NCI-H1048 (cell line): ENCODE measurements around the gene SHMT1.
"Not testable (repeated sequence)": the region's sequence is repeated elsewhere in the genome, so short reads cannot be mapped to it uniquely, and the experiment has no call there.

Experiments
- DNase-seq: peaks from one replicate; lab custom pipeline; 2025; lab: John Stamatoyannopoulos, UW

SHMT1 gene

GRCh38 chr17:18378205-18378505 is 14.8 kb upstream of the SHMT1 start:
- DNase-seq: no peak

DNA sequence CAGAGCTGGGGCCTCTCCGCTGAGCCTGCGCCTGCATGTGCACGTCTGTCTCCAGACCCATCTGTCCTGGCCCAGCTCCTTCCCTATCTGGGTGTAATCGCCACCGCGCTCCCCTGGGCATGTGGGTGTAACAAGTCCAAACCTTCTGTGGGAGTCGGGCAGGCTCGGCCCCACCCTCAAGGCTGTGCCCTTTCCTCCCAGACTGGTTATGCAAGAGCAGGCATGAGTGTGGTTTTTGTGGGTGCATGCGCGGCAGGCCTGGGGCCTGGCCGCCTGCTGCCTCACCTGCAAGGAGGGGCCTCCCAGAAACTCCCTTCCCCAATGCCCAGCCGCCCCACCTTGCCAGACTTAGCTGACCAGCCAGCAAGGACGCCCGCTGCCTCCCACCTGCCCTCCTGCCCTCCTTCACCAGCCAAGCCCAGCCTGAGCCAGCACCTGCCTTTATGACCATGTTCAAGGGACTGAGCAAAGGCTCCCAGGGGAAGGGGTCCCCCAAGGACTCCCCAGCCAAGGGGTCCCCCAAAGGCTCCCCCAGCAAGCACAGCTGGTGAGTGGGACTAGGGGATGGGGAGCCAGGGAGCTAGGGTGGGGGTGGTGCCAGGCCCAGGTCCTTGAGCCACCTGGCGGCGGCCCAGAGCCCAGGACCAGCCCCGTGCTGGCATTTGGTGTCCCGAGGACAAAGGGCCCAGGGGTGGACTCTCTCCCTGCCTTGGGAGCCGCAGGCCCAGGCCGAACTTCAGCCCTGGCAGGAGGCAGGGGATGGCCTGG is 14.3 kb upstream of the SHMT1 start, which contains the start of gene EVPLL:
Gene EVPLL (plus strand): TSS at position 342 of the 768 bp plus-strand sequence. CDS start 3,160 bp downstream, outside the sequence.
- DNase-seq: no peak

- no peak for DNase-seq
These were observed 10.9 kb upstream of the SHMT1 start for GRCh38 chr17:18374216-18374615.

DNA sequence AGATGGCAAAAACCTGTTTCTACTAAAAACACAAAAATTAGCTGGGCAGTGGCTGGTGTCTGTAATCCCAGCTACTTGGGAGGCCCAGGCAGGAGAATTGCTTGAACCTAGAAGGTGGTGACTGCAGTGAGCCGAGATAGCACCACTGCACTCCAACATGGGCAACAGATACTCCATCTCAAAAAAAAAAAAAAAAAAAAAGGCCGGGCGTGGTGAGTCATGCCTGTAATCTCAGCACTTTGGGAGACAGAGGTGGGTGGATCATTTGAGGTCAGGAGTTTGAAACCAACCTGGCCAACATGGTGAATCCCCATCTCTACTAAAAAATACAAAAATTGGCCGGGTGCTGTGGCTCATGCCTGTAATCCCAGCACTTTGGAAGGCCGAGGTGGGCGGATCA is 9.8 kb upstream of the SHMT1 start:
- not testable (repeated sequence) for DNase-seq

DNA sequence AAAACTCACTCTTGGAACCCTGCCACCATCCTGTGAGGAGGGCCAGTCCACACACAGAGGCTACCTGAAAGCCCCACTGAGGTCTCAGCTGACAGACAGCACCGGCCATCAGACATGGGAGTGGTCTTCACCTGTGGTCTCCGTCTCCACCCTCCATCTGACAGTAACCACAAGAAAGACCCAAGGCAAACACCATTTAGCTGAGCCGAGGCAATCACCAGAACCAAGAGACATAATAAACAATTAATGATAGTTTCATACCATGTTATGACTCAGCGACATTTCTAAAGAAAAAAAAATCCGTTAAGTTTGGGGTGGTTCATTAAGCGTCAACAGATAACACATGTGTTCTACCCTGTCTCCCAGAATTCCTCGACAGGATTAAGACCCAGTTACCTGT is 8.1 kb upstream of the SHMT1 start:
- no peak for DNase-seq

GRCh38 chr17:18370761-18371160 is 7.4 kb upstream of the SHMT1 start:
- no peak for DNase-seq

- no peak for DNase-seq
These were observed 5.6 kb upstream of the SHMT1 start for GRCh38 chr17:18368946-18369345.

- no peak for DNase-seq
These were observed 816 bp upstream of the SHMT1 start for GRCh38 chr17:18364166-18364565.

DNA sequence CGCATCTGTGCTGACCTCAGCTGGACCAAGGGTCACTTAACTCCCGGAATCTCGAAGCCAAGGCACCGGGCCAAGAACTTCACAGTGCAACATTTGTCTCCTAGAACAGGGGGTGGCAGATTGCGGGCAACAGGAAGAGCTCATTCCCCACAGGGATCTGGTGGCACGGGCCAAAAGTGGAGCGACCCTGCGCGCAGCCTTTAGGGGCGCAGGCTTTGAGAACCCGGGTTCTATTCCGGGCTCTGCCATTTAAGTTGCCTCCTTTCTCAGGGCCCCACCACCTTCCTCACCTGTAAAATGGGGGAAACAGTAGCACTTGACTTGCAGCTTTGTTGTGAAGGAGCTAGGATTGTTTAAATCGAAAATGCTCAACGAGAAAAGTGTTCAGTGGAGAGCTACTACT is 651 bp downstream of the SHMT1 start:
- DNase-seq: no peak

- no peak for DNase-seq
These were observed 1.3 kb downstream of the SHMT1 start for GRCh38 chr17:18361837-18362697.

DNA sequence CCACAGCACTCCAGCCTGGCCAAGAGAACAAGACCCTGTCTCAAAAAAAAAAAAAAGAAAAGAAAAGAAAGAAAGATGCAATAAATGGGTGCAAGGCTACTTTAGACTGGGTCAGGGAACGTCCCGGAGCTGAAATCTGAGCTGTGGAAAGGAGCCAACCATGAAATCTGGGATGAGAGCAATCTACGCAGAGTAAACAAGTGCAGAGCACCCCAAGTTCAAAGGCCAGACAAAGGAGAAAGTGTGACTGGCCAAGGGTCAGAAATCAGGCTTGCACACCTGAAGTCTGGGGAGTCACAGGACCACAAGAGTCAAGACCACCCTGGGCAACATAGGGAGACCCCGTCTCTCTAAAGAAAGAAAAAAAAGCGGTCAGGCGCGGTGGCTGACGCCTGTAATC is 2.8 kb downstream of the SHMT1 start:
- DNase-seq: no peak

- no peak for DNase-seq
These were observed 6.7 kb downstream of the SHMT1 start for GRCh38 chr17:18356624-18357023.

DNA sequence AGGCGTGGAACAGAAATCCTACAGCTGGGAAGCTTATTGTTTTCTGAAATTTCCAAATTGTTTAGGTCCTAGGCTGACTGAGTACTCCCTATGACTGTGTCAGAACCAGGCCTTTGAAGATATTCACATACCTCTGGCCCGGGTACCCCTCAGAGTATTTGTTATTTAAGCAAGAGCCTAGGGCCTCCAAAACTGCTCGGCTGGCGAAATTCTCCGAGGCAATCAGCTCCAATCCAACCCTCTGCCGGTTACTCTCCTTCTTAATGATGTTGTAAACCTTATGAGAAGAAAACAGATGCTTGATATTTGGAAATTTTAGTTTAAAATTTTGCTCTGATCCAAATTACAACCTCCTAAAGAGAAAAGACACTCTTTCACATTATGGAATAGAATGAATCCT is 9.8 kb downstream of the SHMT1 start:
- DNase-seq: no peak

GRCh38 chr17:18344021-18344420 is 19.3 kb downstream of the SHMT1 start:
- DNase-seq: no peak

DNA sequence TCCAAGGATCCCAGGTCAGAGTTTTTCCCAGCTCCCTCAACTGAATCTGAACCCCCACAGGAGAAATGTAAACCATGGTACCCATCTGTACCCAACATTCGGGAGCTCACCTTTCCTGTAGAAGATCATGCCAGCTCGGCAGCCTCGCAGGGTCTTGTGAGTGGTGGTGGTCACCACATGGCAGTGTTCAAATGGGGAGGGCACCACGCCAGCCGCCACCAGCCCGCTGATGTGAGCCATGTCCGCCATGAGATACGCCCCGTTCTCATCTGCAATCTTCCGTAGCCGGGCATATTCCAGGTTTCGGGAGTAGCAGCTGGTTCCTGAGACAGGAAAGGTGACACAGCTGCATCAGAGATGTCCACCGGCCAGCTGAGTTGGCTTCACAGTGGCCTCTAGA is 23.4 kb downstream of the SHMT1 start:
- no peak for DNase-seq

- not testable (repeated sequence) for DNase-seq
These were observed 25.2 kb downstream of the SHMT1 start for GRCh38 chr17:18338158-18338557.

- no peak for DNase-seq
These were observed 30.4 kb downstream of the SHMT1 start for GRCh38 chr17:18332909-18333489.

DNA sequence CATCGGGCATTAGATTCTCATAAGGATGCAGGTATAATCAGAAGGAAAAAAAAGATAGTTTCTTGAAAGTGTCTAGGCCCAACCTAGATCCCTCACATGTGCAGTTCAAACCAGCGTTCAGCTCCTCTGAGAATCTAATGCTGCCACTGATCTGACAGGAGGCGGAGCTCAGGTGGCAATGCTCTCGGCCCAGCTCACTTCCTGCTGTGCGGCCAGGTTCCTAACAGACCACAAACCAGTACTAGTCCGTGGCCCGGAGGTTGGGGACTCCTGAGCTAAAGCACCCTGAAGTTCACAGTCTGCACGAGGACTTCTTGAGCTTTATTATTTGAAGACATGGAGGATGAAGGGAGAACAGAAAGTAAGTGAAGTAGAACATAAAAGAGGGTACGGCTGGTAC is 31.5 kb downstream of the SHMT1 start:
- DNase-seq: no peak

DNA sequence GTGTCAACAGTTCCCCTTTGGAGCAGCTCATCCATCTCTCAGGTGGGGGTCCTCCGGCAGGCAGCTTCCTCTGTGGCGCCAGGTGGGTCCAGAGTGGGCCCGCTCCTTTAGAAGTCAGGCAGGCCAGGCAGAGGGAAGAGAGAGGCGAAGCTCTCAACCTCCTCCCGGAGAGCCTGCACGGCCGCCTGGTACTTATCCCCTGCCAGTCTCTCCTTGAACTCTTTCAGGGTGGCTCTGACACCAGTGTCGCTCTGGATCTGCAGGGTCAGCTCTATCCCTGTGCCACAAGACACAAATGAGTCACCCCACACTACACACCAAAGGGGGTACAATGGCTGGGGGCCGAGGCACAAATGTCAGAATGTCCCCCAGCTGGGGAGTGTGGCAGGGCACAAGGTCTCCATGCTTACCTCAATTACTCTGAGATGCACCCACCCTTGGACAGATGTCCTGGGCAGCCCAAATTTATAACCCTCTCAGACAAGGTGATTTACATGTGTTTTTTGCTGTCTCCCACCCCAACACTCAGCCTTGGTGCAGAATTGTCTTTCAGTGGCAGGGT is 34.6 kb downstream of the SHMT1 start:
- DNase-seq: no peak

DNA sequence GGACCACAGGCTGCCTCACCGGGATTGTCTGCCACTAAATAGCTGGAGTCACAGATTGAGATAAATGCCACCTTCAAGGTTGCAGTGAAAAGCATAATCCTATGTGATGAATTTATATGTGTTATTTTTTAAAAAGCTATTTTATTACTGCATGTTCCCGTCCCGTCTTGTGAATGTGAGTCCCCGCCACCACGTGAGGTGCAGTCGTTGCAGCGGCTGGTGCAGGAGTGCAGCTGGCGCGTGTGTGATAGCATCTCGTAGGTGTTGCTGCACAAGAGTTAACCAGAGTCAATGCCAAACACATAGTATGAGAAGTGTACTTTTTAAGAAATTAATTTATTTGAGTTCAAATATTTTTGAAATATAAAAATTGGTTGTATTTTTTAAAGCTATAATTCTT is 35.8 kb downstream of the SHMT1 start:
- DNase-seq: no peak

DNA sequence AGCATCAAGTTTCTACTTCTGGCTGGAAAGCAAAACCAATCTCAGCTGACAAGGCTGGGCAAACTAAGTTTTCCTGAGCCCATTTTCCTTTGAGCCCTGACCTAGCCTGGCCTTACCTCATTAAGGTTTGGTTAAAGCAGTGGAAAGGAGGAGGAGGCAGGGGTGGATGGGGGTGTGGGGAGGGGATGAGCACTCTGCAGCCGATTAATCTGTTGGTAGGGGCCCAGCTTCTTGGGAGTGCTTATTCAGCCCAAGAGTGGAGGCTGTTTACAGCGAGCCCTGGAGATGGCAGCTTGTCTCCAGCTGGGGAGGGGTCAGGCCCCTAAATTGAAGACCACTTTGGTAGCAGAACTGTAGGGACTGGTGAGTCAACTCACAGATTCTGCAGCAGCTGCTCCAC is 36.3 kb downstream of the SHMT1 start:
- no peak for DNase-seq

- DNase-seq: no peak
These were observed 36.8 kb downstream of the SHMT1 start for GRCh38 chr17:18326572-18326971.

GRCh38 chr17:18326039-18326438 is 37.3 kb downstream of the SHMT1 start:
- DNase-seq: no peak
